Spleen (tissue), 11 donors: Measurements from ENCODE around the gene FLAD1. TPM values are rescaled to one million over a fixed set of nuclear protein-coding genes. Genes with fewer than 3 reads are reported as not detected.

Experiments used
- DNase-seq: peaks from one replicate; pipeline ENCODE4 v3.0.0-alpha.2; 2020
- H3K27ac ChIP-seq, 8 donors: fragments of 200-600 bp; sonication (generic) in 7 of 8; 1 replicate in 4 of 8; 2 replicates in 4 of 8; pipeline versions ENCODE4 v1.5.0 to v1.8.0; 2016 to 2021; ENCODE audit warnings: inconsistent platforms in 4 of 8, mild to moderate bottlenecking in 4 of 8, moderate library complexity in 1 of 8
- H3K27me3 ChIP-seq, 7 donors: fragments of 200-600 bp; sonication (generic) in 6 of 7; replicated peaks in 1 of 7; 1 replicate in 4 of 7; 2 replicates in 3 of 7; pipeline versions ENCODE4 v1.5.0 to v1.8.0; 2016 to 2021; ENCODE audit warnings: inconsistent platforms in 3 of 7, mild to moderate bottlenecking in 1 of 7
- H3K36me3 ChIP-seq, 6 donors: fragments of 200-600 bp; sonication (generic) in 5 of 6; 1 replicate in 4 of 6; 2 replicates in 2 of 6; pipeline versions ENCODE4 v1.5.0 to v1.8.0; 2016 to 2021; ENCODE audit warnings: inconsistent platforms in 2 of 6
- H3K4me1 ChIP-seq, 6 donors: fragments of 200-600 bp; sonication (generic) in 5 of 6; 1 replicate in 3 of 6; 2 replicates in 3 of 6; pipeline versions ENCODE4 v1.5.0 to v1.8.0; 2016 to 2021; ENCODE audit warnings: inconsistent platforms in 3 of 6
- H3K4me3 ChIP-seq, 8 donors: fragments of 200-600 bp; sonication (generic) in 7 of 8; 1 replicate in 4 of 8; 2 replicates in 4 of 8; pipeline versions ENCODE4 v1.5.0 to v1.8.0; 2016 to 2021; ENCODE audit warnings: inconsistent platforms in 4 of 8, mild to moderate bottlenecking in 4 of 8, moderate library complexity in 2 of 8
- H3K9me3 ChIP-seq, 8 donors: fragments of 200-600 bp; sonication (generic) in 7 of 8; 1 replicate in 4 of 8; 2 replicates in 4 of 8; pipeline versions ENCODE4 v1.5.0 to v1.8.0; 2016 to 2021; ENCODE audit warnings: inconsistent platforms in 4 of 8
- CTCF ChIP-seq, 11 experiments: fragments of 200-600 bp in 7 of 11; fragments of 450-650 bp in 4 of 11; sonication (generic) in 4 of 11; IDR thresholded peaks in 8 of 11; conservative IDR thresholded peaks in 3 of 11; 1 replicate in 7 of 11; 2 replicates in 4 of 11; pipeline versions ENCODE4 v1.4.0 to v1.8.0; 2016 to 2021; ENCODE audit warnings: antibody characterized with exemption in 11 of 11, inconsistent platforms in 4 of 11, mild to moderate bottlenecking in 1 of 11
- POLR2A ChIP-seq, 3 donors: fragments of 450-650 bp; IDR thresholded peaks; one replicate each; pipeline ENCODE4 v1.5.1; 2017; ENCODE audit warnings: antibody characterized with exemption in 3 of 3, mild to moderate bottlenecking in 1 of 3
- POLR2AphosphoS5 ChIP-seq, 3 donors: sonication (generic); formaldehyde crosslinking; IDR thresholded peaks; one replicate each; pipeline ENCODE4 v1.5.1; 2017; ENCODE audit warnings: antibody characterized with exemption in 3 of 3
- WGBS, 5 donors: extraction: QIAGEN DNeasy Blood & Tissue Kit in 3 of 5; methylation state at CpG; one replicate each; pipeline versions ENCODE4 v1.1.5 to v1.1.7; 2013 to 2018; 5-methylcytosine and 5-hydroxymethylcytosine counted together
- intact Hi-C: fragments of 100-400 bp; cut with DNase I; formaldehyde crosslinking; loops from one replicate; pipeline ENCODE4 v1.15.0; 2023; ENCODE audit warnings: low total_unique reads
- polyA plus RNA-seq, 3 donors: library from polyadenylated mRNA; stranded (reverse); fragments of 200-250 nt; gene quantifications; one replicate each; pipeline ENCODE4 v1.2.1, GENCODE V29; 2013
- total RNA-seq, 7 donors: library from RNA; depleted of rRNA in 3 of 7; stranded (reverse); fragments of >200 nt in 3 of 7; fragmentation: NEBNext Ultra II Directional in 4 of 7; extraction: Animal tissue kit (Norgen Biotek cat#: 25700) in 4 of 7; gene quantifications; one replicate each; pipeline versions ENCODE4 v1.1.0 to v1.2.1, GENCODE V29; 2016 to 2021
- donor health status: healthy with polysubstance abuse.
- donor health status: DM: no; HTN: no; CAD: no; lungs with moderate emphysema.
- donor health status: DM: no; HTN: no; CAD: no.
- donor health status: Bipolar disorder and iron deficiency.
- donor health status: healthy.
- donor health status: DM: no; HTN: no; CAD: no.
- donor health status: DM: yes; HTN: yes; CAD: no.

FLAD1 gene
- total and polyA plus RNA-seq, 10 donors = 27.1 to 43.4 (median 31.6) TPM

- peaks cover 3 to 70% (median 50%) of the 10 kb centered on the region in 6 donors for H3K36me3 ChIP-seq
- intact Hi-C loops = no loop called here
- TF ChIP-seq POLR2AphosphoS5 (IDR thresholded peaks at IDR 0.05) (peak in 1 of 3 donors; percentile 29), POLR2A (IDR thresholded peaks at IDR 0.05) (no peak)
These were observed 14.4 kb upstream of the FLAD1 start for GRCh38 chr1:154968731-154969130.

GRCh38 chr1:154969246-154969645 is 13.9 kb upstream of the FLAD1 start:
- H3K36me3 ChIP-seq = peaks cover 3 to 65% (median 46%) of the 10 kb centered on the region in 6 donors
- peak overlapping the region in 6 of 8 donors; percentile 12 to 81 (median 36) for H3K4me3 ChIP-seq
- no peaks in the 10 kb centered on the region for H3K9me3 ChIP-seq
- 62 to 76% (median 68%) methylated on average over 5 of the region's 5 CpGs for WGBS, 5 donors
- intact Hi-C loops = no loop called here
- peaks cover 32 to 95% (median 78%) of the 10 kb centered on the region in 6 donors for H3K4me1 ChIP-seq
- DNase-seq = peak; percentile 59
- peak overlapping the region in 7 of 8 donors; percentile 92 to 100 (median 99) for H3K27ac ChIP-seq
- H3K27me3 ChIP-seq = no peaks in the 10 kb centered on the region
- TF ChIP-seq CTCF (IDR thresholded peaks at IDR 0.05 in 8 of 11, conservative IDR thresholded peaks at IDR 0.05 in 3 of 11) (no peak), POLR2A (IDR thresholded peaks at IDR 0.05) (no peak), POLR2AphosphoS5 (IDR thresholded peaks at IDR 0.05) (no peak)

More at GRCh38 chr1:154968731-154969130, 14.4 kb upstream of the FLAD1 start:
- Histone ChIP-seq H3K9me3 (no peaks in the 10 kb centered on the region), H3K27me3 (no peaks in the 10 kb centered on the region), H3K4me1 (peaks cover 32 to 100% (median 79%) of the 10 kb centered on the region in 6 donors), H3K27ac (peak overlapping the region in 7 of 8 donors; percentile 92 to 100 (median 99)), H3K4me3 (peak overlapping the region in 1 of 8 donors; percentile 81)
- WGBS, 5 donors = 78 to 93% (median 92%) methylated on average over 3 of the region's 3 CpGs
- DNase-seq = no peak

GRCh38 chr1:154969860-154970452 is 13.2 kb upstream of the FLAD1 start:
- H3K4me1 ChIP-seq = peaks cover 32 to 88% (median 75%) of the 10 kb centered on the region in 6 donors
- H3K9me3 ChIP-seq = no peaks in the 10 kb centered on the region
- no peaks in the 10 kb centered on the region for H3K27me3 ChIP-seq
- intact Hi-C loops = no loop called here
- no peak for TF ChIP-seq CTCF (IDR thresholded peaks at IDR 0.05 in 8 of 11, conservative IDR thresholded peaks at IDR 0.05 in 3 of 11)
- no peak for TF ChIP-seq POLR2AphosphoS5 (IDR thresholded peaks at IDR 0.05)
- no peak for TF ChIP-seq POLR2A (IDR thresholded peaks at IDR 0.05)
- H3K4me3 ChIP-seq = peak overlapping the region; percentile 12 to 81 (median 32)
- DNase-seq = peak; percentile 76
- H3K36me3 ChIP-seq = peaks cover 3 to 58% (median 38%) of the 10 kb centered on the region in 6 donors
- WGBS, 5 donors = 39 to 52% (median 45%) methylated on average over 16 to 22 of the region's 22 CpGs
- peak overlapping the region; percentile 88 to 100 (median 98) for H3K27ac ChIP-seq

GRCh38 chr1:154970631-154971340 is 12.4 kb upstream of the FLAD1 start, which contains the start of gene SHC1:
TSS of gene SHC1 (minus strand) at chr1:154970747. CDS start at chr1:154970526, 221 bp downstream.
- peak; percentile 92 for DNase-seq
- intact Hi-C loops = no loop called here
- H3K27ac ChIP-seq = peak within 1 kb of the TSS; percentile 88 to 100 (median 98)
- H3K4me1 ChIP-seq = peaks cover 32 to 87% (median 72%) of the 10 kb centered on the region in 6 donors
- no peaks in the 10 kb centered on the region for H3K9me3 ChIP-seq
- H3K4me3 ChIP-seq = peak within 1 kb of the TSS; percentile 12 to 81 (median 32)
- TF ChIP-seq POLR2A (IDR thresholded peaks at IDR 0.05) = peak in 2 of 3 donors; percentile 36 to 75
- peak; percentile 84 to 95 (median 94) for TF ChIP-seq POLR2AphosphoS5 (IDR thresholded peaks at IDR 0.05)
- no peak for TF ChIP-seq CTCF (IDR thresholded peaks at IDR 0.05 in 8 of 11, conservative IDR thresholded peaks at IDR 0.05 in 3 of 11)
- no peaks in the 10 kb centered on the region for H3K27me3 ChIP-seq
- H3K36me3 ChIP-seq = peaks cover 3 to 50% (median 30%) of the 10 kb centered on the region in 6 donors
- 21 to 34% (median 27%) methylated on average over 15 of the region's 15 CpGs for WGBS, 5 donors
